BLaER1 (cell line): ENCODE measurements around the gene VPS8.

Source experiments
- H3K27ac ChIP-seq: shearing (Covaris generic); formaldehyde crosslinking; 2 replicates; pipeline ENCODE4 v1.8.1; 2022
- H3K27me3 ChIP-seq: shearing (Covaris generic); formaldehyde crosslinking; 2 replicates; pipeline ENCODE4 v1.8.1; 2022
- H3K36me3 ChIP-seq: shearing (Covaris generic); formaldehyde crosslinking; 2 replicates; pipeline ENCODE4 v1.8.1; 2022
- H3K4me1 ChIP-seq: shearing (Covaris generic); formaldehyde crosslinking; 2 replicates; pipeline ENCODE4 v1.8.1; 2022
- H3K4me2 ChIP-seq: shearing (Covaris generic); formaldehyde crosslinking; 2 replicates; pipeline ENCODE4 v1.8.1; 2022
- H3K4me3 ChIP-seq: shearing (Covaris generic); formaldehyde crosslinking; 2 replicates; pipeline ENCODE4 v1.8.1; 2022
- H3K9ac ChIP-seq: shearing (Covaris generic); formaldehyde crosslinking; 2 replicates; pipeline ENCODE4 v1.8.1; 2022
- H3K9me3 ChIP-seq: shearing (Covaris generic); formaldehyde crosslinking; 2 replicates; pipeline ENCODE4 v1.8.1; 2022
- H4K20me1 ChIP-seq: shearing (Covaris generic); formaldehyde crosslinking; 2 replicates; pipeline ENCODE4 v1.8.1; 2022
- Cebpa-rat ChIP-seq: shearing (Covaris generic); IDR thresholded peaks from 2 replicates; pipeline ENCODE4 v1.8.1; 2022

The VPS8 gene

DNA sequence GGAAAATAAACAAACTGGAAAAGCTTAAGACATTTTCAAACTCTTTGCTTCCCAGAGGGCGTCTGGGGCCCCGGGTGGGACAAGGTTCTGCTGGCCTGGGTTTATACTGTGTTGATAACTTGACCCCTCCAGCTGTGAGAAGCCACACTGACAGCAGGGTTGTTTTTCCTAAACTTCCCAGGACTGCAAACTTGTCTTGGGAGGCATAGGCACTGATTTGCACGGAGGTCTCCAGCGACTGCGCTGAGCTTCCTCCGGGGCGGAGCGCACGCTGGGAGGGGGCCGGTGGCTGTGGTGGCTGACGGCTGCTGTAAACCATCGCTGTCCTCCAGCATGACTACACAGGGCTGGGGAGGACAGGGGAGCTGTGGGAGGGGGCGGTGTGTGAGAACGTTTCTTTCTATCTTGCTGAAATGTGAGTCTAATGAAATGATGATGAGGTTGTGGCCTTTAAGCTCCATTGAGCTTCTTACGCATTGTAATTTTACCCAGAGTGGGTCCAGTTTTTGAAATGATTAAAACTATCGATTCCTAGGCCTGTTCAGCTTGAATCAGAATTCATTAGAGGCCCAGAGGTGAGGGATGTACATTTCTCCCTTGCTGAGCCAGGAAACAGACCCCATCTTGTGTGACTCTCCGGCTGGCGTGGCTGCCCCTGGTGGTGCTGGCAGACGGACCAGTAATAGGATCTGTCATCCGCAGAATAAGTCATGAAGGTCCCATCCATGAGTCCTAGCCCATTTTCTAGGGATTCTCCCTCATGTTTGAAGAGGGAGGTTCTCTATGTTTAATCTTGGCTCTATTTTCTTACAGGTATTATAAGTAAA is 40.5 kb upstream of the VPS8 start:
- no peak overlapping the region for H3K9ac ChIP-seq
- no peak overlapping the region for H3K4me3 ChIP-seq
- TF ChIP-seq Cebpa-rat, result no peak
- no peaks in the 10 kb centered on the region for H3K27me3 ChIP-seq
- peaks cover 11% of the 10 kb centered on the region for H3K4me1 ChIP-seq
- no peaks in the 10 kb centered on the region for H3K36me3 ChIP-seq
- H4K20me1 ChIP-seq, result no peaks in the 10 kb centered on the region
- H3K27ac ChIP-seq, result no peak overlapping the region
- no peaks in the 10 kb centered on the region for H3K9me3 ChIP-seq
- no peak overlapping the region for H3K4me2 ChIP-seq

DNA sequence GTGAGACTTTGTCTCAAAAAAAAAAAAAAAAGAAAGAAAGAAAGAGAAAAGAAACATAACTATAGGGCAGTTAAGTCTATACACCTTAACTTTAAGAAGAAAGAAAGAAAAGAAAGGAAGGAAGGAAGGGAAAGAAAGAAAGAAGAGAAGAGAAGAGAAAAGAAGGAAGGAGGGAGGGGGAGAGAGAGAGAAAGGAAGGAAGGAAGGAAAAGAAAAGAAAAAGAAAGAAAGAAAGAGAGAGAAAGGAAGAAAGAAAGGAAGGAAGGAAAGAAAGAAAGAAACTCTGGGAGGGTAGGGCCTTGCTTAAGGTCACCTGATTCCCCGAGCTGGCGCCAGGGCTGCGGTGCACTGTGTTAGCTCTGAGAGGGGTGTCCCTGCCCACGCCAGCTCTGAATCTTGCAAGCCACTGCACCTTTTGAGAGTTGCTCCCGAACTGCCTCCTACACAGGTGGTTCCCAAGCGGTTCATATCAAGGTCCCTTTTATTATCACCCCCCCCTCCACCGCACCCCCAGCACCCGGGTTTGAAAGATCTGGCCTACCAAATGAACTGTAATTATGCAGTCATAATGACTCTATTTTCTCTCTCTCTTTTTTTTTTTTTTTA is 39.2 kb upstream of the VPS8 start:
- H3K27me3 ChIP-seq, result no peaks in the 10 kb centered on the region
- H3K27ac ChIP-seq, result no peak overlapping the region
- no peak overlapping the region for H3K9ac ChIP-seq
- H4K20me1 ChIP-seq, result no peaks in the 10 kb centered on the region
- peaks cover 6% of the 10 kb centered on the region for H3K4me1 ChIP-seq
- TF ChIP-seq Cebpa-rat, result no peak
- H3K4me3 ChIP-seq, result no peak overlapping the region
- H3K9me3 ChIP-seq, result no peaks in the 10 kb centered on the region
- no peak overlapping the region for H3K4me2 ChIP-seq
- no peaks in the 10 kb centered on the region for H3K36me3 ChIP-seq

DNA sequence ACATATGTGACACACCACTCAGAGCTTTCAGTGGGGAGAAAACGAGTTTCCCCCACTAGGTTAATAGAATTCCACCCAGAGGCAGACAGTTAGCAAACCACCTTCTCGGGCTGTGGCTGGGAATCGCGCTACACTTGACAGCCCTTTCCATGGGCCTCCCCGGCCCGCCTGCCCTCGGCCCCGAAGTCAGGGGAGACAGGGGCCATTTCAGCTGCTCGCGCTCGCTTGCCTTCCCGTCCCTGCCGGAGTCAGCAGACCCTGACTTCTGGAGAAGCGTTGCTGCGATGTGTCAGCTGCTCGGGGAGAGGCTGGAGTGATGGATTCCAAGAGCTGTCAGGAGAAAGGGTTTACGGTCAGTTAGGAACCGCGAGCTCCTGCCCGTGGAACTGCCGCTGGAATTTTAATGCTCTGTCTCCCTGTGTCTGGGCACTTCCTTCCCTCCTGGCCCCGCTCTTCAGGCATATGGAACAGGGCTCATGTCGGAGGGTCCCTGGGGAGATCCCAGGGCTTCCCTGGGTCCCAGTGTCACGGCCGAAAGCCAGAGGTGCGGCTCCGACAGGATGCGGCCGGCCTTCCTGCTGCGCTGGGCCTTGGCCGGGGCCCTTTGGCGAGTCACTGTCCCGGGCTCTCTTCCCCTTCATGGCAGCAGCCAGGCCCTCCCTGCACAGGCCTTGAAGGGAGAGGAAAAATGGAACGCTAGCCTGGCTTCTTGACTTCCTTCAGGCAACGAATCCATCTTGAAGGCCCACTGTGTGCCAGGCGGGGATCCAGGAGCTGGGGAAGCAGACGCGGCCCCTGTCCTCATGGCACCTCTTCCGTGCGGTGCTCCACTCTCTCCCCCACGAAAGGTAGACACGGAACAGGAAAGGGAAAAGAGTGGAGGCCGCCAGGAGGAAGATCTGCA is 38.4 kb upstream of the VPS8 start:
- Histone ChIP-seq H3K4me2 (no peak overlapping the region), H4K20me1 (no peaks in the 10 kb centered on the region), H3K27me3 (no peaks in the 10 kb centered on the region), H3K9ac (no peak overlapping the region), H3K9me3 (no peaks in the 10 kb centered on the region), H3K27ac (no peak overlapping the region), H3K4me1 (peaks cover 13% of the 10 kb centered on the region), H3K36me3 (no peaks in the 10 kb centered on the region), H3K4me3 (no peak overlapping the region)
- TF ChIP-seq Cebpa-rat, result no peak

DNA sequence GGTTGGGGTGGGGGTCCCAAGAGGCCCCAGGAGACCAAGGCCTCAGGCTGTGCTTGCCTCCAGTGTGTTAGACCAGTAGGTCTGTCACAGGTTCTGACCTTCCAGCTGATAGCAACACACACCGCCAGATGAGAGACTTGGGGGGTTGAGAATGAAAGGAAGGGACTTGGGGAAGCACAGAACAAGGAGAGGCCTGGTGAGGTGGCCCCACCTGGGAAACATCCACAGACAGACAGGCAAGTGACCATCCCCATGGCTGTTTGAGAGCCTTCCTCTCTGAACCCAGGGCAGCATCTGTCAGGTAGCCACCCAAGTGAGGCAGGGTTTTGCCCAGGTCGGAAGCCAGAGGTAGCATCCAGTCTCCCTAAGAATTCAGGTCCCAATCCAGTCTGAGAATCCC is 35.0 kb upstream of the VPS8 start:
- H3K27ac ChIP-seq, result no peak overlapping the region
- H3K4me2 ChIP-seq, result no peak overlapping the region
- TF ChIP-seq Cebpa-rat, result no peak
- no peaks in the 10 kb centered on the region for H4K20me1 ChIP-seq
- H3K4me3 ChIP-seq, result no peak overlapping the region
- H3K9ac ChIP-seq, result 0 out of 2 replicates have a peak overlapping the region, but pooled peaks have one; percentile 28
- H3K4me1 ChIP-seq, result peaks cover 43% of the 10 kb centered on the region
- no peaks in the 10 kb centered on the region for H3K36me3 ChIP-seq
- H3K9me3 ChIP-seq, result no peaks in the 10 kb centered on the region
- no peaks in the 10 kb centered on the region for H3K27me3 ChIP-seq

DNA sequence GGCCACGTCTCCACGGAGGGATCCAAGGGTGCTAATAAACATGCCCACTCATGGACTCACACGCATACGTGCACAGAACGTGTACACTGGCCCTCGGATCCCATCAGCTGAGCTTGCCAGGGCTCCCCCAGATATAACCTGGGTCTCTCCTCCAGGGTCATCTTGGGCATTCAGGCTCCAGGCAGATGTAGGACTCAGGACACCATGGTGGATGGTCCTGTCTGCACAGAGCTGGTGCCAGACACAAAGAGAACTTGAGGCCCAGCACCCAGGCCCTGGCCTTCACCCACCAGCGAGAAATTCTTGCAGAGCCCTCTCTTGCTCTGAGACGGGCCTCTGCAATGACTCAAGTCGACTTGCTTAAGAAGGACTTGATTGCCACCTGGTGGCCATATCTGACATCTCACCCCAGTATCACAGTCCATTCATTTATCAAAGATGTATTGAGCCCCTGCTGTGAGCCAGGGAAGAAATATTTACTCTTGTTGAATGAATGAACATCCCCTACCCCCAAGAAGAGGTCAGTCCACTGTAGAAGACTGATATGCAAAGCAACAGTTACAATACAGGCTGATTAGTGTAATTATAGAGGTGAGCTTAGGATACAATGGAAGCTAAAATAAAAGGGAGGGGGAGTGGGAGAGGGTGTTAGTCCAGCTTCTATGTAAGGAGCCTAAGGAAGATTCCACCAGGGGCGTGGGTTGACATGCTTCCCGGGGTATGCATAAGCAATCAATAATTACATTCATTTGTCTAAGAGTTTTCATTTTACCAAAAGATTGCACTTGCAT is 34.2 kb upstream of the VPS8 start:
- peak overlapping the region; percentile 84 for H3K4me2 ChIP-seq
- no peaks in the 10 kb centered on the region for H3K9me3 ChIP-seq
- no peaks in the 10 kb centered on the region for H3K27me3 ChIP-seq
- H3K9ac ChIP-seq, result no peak overlapping the region
- no peaks in the 10 kb centered on the region for H3K36me3 ChIP-seq
- H3K4me1 ChIP-seq, result peaks cover 51% of the 10 kb centered on the region
- no peak overlapping the region for H3K4me3 ChIP-seq
- no peak for TF ChIP-seq Cebpa-rat
- H4K20me1 ChIP-seq, result no peaks in the 10 kb centered on the region
- no peak overlapping the region for H3K27ac ChIP-seq

DNA sequence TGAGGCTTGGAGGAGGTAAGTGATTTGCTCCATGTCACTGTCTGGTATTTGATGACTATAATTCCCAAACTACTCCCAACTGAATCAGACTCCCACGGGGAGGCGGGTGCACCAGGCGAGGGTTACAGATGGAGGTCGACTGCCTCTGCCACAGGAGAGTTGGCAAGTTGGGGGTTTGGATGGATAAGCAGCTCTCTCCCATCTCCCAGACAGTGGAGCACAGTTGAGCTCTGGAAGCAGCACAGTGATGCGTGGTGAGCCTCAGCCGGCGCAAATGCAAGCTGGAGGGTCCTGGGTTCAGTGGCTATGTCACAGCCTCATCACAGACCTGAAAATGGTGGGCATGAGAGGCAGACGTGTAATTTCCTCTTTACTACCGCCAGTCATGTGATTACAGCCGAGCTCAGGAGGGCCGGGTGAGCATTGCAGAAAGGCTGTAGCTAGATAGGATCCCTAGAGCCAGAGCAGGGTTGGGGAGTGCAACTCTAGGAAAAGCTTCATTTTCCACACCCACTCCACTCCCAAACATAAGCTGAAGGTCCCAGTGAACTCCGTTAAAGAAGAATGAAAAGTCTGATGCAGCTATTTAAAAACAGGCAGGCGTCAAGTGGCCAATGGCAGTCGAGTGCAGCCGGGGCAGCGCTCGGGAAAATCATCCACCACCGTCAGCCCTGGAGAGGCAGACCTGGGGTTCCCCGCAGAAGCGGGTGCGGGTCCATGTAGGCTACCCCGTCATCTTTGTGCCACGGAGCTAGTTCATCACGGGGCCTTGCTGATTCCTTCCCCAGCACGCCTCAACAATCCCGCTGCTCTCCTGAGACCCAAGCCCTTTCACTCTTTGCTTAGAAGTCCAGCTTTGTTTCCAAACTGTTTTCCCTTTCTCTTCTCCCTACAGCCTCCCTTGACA is 33.3 kb upstream of the VPS8 start:
- Histone ChIP-seq H4K20me1 (no peaks in the 10 kb centered on the region), H3K9ac (peak overlapping the region; percentile 45; the same call in 1 of the 2 replicates), H3K27me3 (no peaks in the 10 kb centered on the region), H3K27ac (0 out of 2 replicates have a peak overlapping the region, but pooled peaks have one; percentile 21), H3K9me3 (no peaks in the 10 kb centered on the region), H3K4me1 (peaks cover 60% of the 10 kb centered on the region), H3K4me3 (0 out of 2 replicates have a peak overlapping the region, but pooled peaks have one; percentile 22), H3K4me2 (peak overlapping the region; percentile 84), H3K36me3 (no peaks in the 10 kb centered on the region)
- no peak for TF ChIP-seq Cebpa-rat

DNA sequence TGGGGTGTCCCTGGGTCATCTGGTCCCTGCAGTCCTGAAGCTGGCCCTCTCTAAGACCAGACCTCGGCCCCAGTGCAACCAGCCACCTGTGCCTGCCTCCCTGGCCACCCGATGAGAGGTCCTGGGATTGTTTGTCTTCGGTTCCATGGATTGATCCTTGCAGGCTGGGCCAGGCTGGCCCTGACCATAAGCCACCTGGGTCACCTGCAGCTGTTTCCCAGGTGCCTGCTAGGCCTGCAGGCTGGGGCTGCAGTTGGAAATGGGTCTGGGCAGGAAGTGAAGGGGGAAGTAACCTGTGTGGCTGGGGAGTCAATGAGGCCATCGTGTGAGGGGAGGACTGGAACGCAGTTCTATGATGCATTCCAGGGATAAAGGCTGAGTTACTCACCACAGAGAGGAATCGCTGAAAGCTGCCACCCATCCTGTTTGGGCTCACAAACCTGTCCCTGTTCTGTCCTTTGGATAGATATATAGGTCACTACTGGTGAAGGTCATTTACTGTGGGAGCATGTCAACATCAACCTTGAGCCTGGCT is 30.9 kb upstream of the VPS8 start:
- no peak overlapping the region for H3K4me3 ChIP-seq

DNA sequence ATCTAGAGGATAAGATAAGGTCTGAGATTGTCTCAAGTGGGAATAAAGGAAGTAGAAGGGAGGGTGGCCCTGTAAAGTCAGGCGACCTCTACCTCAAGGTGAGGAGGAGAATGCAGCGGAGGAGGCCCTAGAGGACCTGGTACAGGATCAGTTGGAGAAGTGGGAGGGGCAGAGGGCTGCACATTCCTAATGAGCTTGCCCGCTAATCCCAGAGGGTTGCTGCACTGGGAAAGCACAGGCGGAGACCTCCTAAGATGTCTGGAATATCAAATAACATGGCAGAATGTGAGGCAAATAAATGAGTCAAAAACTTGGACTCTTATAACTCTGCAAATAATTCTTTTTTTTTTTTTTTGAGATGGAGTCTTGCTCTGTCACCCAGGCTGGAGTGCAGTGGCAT is 30.2 kb upstream of the VPS8 start:
- Histone ChIP-seq H3K9me3 (no peaks in the 10 kb centered on the region), H3K4me3 (no peak overlapping the region), H3K36me3 (no peaks in the 10 kb centered on the region), H3K4me1 (peaks cover 92% of the 10 kb centered on the region), H3K27ac (no peak overlapping the region), H3K27me3 (no peaks in the 10 kb centered on the region), H4K20me1 (no peaks in the 10 kb centered on the region), H3K4me2 (peak overlapping the region; percentile 97), H3K9ac (no peak overlapping the region)
- no peak for TF ChIP-seq Cebpa-rat

More for the DNA sequence above, 30.9 kb upstream of the VPS8 start:
- H3K27ac ChIP-seq, result no peak overlapping the region
- TF ChIP-seq Cebpa-rat, result no peak
- peaks cover 84% of the 10 kb centered on the region for H3K4me1 ChIP-seq
- peak overlapping the region; percentile 97 for H3K4me2 ChIP-seq
- no peaks in the 10 kb centered on the region for H3K36me3 ChIP-seq
- no peaks in the 10 kb centered on the region for H3K27me3 ChIP-seq
- H4K20me1 ChIP-seq, result no peaks in the 10 kb centered on the region
- H3K9me3 ChIP-seq, result no peaks in the 10 kb centered on the region
- no peak overlapping the region for H3K9ac ChIP-seq
